ENCODE results near the gene RAB3GAP1. TPM values are rescaled to one million over a fixed set of nuclear protein-coding genes. Genes with fewer than 3 reads are reported as not detected.
"Not testable (repeated sequence)": the region's sequence is repeated elsewhere in the genome, so short reads cannot be mapped to it uniquely, and the experiment has no call there.

The RAB3GAP1 gene
- total RNA-seq, 1 experiment from 2014 or later, result 33.7 TPM

DNA sequence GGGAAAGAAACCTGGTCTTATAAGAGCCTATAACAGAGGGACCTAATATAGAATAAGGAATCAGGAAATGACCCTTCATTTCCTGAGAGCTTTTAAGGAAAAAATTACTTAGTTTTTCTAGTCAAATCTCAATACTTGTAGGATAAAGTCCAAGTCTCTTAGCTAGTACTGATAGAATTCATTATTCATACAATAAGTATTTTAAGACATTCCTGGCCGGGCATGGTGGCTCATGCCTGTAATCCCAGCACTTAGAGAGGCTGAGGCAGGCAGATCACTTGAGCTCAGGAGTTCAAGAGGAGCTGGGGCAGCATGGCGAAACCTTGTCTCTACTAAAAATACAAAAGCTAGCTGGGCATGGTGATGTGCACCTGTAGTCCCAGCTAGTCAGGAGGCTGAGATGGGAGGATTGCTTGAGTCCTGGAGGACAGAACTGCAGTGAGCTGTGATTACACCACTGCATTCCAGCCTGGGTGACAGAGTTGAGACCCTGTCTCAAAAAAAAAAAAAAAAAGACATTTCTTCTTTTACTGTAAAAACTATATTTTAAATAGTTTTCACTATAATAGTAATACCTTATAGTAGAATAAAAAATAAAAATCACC, 3.2 kb downstream of the RAB3GAP1 start:
- no peak for DNase-seq (ENCODE audit: low read depth)

- DNase-seq (ENCODE audit: low read depth), result no peak
Observed at GRCh38 chr2:135056790-135057189, 4.7 kb downstream of the RAB3GAP1 start.

GRCh38 chr2:135059577-135059976, 7.5 kb downstream of the RAB3GAP1 start:
- DNase-seq (ENCODE audit: low read depth), result no peak

DNA sequence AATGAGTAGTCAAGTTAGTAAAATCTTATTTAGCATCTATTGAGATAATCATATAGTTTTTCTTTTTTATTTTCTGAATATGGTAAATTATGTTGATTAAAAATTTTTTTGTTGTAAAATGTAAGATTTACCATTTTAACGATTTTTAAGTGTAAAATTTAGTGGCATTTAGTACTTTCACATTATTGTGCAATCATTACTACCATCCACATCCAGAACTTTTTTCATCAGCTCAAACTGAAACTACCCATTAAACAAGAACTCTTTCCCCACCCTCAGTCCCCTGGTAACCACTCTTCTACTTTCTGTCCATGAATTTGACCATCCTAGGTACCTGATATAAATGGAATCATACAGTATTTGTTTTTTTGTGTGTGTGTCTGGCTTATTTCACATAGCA, 11.1 kb downstream of the RAB3GAP1 start:
- DNase-seq (ENCODE audit: low read depth), result no peak

- no peak for DNase-seq (ENCODE audit: low read depth)
Observed at GRCh38 chr2:135064149-135064548, 12.1 kb downstream of the RAB3GAP1 start.

DNA sequence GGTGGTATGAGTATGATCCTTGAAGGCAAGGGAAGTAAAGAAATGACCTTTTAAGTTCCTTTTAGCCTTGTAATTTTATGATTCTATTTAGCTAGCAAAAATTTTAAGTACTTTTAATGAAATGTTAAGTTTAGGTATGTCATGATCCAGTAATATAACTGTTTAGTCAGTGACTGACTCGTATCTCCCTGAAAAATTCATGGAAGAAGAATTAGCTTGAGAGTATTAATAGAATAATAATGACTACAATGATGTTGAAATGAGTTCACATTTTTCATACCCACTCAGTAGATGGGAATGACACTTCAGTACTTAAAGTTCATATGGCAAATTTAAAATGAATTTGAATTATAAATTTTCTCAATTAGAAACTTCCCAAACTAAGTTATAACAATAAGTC, 14.6 kb downstream of the RAB3GAP1 start:
- no peak for DNase-seq (ENCODE audit: low read depth)

GRCh38 chr2:135072125-135072997, 20.3 kb downstream of the RAB3GAP1 start:
- no peak for DNase-seq (ENCODE audit: low read depth)

DNA sequence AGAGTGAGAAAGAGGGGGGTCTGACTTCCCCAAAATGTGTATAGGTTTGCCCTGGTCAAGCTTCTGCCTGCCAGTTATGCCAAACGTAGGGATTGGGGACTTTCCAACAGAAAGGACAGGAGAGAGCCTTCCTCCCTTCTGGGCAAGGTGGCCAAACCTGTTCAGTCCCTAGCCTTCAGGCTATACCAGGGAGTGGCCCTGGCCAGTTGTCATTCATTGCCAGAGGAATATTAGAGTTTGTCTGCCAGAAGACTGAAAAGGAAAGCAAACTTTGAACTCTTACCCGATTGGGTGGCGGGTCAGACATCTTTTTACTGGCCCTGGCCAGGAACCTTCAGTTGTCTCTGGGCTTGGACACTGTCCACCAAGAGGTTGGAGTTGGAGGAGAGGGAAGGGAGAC, 22.1 kb downstream of the RAB3GAP1 start:
- no peak for DNase-seq (ENCODE audit: low read depth)

DNA sequence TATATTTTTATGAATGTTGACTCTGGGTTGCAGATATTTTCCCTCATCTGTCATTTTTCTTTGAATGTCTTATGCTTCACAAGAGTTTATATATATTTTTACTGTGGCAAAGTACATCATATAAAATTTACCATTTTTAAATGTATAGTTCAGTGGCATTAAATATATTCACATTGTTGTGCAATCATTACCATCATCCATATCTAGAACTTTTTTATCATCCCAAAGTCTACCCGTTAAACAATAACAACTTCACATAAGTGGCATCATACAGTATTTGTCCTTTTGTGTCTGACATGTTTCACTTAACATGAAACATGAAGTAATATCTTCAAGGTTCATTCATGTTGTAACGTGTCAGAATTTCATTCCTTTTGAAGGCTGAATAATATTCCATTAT, 24.5 kb downstream of the RAB3GAP1 start:
- no peak for DNase-seq (ENCODE audit: low read depth)

DNA sequence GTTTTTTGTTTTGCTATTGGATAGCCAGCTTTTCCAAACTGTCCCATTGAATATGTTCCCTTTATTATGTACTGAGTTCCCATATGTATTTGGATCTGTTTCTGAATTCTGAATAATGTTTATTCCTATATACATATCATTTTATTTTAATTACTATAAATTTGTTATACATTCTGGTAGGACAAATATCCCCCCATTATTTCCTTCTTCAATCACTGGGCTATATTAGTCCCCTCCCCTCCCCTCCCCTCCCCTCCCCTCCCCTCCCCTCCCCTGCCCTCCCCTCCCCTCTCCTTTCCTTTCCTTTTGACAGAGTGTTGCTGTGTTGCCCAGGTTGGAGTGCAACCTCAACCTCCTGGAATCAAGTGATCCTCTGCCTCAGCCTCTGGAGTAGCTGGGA, 26.3 kb downstream of the RAB3GAP1 start:
- DNase-seq (ENCODE audit: low read depth), result no peak

- DNase-seq (ENCODE audit: low read depth), result no peak
Observed at GRCh38 chr2:135086222-135086621, 34.1 kb downstream of the RAB3GAP1 start.

DNA sequence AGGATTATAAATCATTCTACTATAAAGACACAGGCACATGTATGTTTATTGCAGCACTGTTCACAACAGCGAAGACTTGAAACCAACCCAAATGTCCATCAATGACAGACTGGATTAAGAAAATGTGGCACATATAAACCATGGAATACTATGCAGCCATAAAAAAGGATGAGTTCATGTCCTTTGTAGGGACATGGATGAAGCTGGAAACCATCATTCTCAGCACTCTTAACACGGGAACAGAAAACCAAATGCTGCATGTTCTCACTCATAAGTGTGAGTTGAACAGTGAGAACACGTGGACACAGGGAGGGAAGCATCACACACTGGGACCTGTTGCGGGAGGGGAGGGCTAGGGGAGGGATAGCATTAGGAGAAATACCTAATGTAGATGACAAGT, 37.5 kb downstream of the RAB3GAP1 start:
- DNase-seq (ENCODE audit: low read depth), result not testable (repeated sequence)

DNA sequence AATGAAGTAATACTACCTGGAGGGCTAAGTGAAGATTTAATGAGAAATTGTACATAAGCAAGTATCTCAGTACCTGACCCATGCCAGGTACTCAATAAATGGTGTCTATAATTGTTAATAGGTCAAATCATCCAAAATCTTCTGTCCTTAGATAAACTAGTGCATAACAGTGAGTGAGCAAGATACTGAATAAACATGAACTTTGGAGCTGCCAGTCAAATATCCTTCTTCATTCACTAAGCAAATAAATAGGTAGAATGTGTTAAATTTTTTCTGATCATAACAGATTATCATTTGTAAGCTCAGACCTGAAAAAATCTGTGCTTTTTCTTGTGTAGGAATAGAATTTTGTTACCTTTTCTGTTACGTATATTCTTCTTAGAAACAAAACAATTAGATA, 39.6 kb downstream of the RAB3GAP1 start:
- DNase-seq (ENCODE audit: low read depth), result no peak

GRCh38 chr2:135093193-135093592, 41.1 kb downstream of the RAB3GAP1 start:
- no peak for DNase-seq (ENCODE audit: low read depth)

GRCh38 chr2:135093670-135094330, 41.7 kb downstream of the RAB3GAP1 start:
- DNase-seq (ENCODE audit: low read depth), result no peak

GRCh38 chr2:135094508-135094907, 42.4 kb downstream of the RAB3GAP1 start:
- DNase-seq (ENCODE audit: low read depth), result no peak

DNA sequence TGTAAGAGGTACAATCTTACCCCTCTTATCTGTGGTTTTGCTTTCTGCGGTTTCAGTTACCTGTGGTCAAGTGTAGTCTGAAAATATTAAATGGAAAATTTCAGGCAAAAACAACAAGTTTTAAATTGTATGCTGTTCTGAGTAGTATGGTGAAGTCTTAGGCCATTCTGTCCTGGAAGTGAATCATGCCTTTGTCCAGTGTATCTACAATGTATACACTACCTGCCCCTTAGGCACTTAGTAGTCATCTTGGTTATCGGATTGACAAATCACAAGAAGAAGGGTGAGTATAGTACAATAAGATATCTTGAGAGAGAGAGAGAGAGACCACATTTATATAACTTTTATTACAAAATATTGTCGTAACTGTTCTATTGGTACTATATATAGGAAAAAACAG, 43.5 kb downstream of the RAB3GAP1 start:
- no peak for DNase-seq (ENCODE audit: low read depth)

DNA sequence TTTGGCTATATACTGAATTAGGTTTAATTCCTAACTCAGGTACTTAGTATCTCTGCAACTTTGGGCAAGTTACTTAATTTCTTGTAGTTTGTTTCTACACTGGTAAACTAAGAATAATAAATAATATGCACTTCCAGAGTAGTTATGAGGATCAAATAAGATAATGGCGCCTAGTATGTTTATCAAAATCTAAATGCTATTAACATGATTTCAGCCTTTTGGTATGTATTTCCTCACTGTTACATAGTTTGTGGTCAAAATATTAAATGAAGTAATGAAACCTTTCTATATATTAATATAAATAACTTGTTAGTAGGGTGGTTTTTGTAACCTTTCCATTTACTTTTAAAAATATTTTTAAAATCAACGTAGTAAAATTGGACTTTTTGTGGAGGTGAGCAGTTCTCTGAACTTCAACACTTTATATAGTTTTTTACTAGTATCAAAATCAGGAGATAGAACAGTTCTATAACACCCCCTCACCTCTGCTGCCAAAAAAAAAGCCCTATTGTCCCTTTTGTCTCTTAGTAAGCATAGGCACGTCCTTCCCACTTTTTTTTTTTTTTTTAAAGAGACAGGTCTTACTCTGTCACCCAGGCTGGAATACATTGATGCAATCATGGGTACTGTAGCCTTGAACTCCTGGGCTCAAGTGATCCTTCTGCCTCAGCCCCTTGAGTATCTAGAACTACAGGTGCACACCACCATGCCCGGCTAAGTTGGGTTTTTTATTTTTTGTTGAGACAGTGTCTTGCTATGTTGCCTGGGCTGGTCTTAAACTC, 44.8 kb downstream of the RAB3GAP1 start:
- no peak for DNase-seq (ENCODE audit: low read depth)

GRCh38 chr2:135097532-135098231, 45.6 kb downstream of the RAB3GAP1 start:
- no peak for DNase-seq (ENCODE audit: low read depth)

DNA sequence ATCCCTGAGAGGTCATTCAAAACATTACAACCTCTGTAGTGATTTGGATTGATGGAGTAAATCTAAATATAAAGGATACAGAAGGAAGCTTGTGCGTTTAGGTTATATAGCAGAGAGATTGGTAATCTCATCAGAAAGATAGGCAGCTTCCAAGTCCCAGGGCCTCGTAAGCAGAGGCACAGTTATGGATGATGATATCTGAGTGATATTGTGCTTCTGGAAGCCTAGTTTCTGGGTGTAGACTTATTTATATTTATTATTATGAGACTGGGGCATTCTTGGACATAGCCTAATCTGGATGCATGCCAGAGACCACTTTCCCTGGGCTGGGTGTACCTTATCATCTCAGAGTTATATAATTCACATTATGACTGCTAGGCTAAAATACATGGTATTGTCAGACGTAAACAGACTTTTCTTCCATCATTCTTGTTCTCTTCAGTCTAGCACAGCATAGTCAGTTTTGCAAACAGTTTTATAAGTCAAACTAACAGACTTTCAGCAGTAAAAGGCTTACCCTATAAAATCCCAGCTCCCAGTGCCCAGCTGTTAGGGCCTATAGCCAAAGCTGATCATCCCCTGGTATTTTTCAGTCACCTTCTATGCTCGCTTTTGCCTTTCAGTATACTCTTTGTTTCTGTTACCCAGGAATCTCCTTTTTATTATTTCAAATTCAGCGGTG, 47.9 kb downstream of the RAB3GAP1 start:
- DNase-seq (ENCODE audit: low read depth), result no peak

- no peak for DNase-seq (ENCODE audit: low read depth)
Observed at GRCh38 chr2:135103843-135104242, 51.8 kb downstream of the RAB3GAP1 start.
